ENCODE measurements around the gene IL4I1.
"Not testable (repeated sequence)": the region's sequence is repeated elsewhere in the genome, so short reads cannot be mapped to it uniquely, and the experiment has no call there.

The IL4I1 gene, protein sequence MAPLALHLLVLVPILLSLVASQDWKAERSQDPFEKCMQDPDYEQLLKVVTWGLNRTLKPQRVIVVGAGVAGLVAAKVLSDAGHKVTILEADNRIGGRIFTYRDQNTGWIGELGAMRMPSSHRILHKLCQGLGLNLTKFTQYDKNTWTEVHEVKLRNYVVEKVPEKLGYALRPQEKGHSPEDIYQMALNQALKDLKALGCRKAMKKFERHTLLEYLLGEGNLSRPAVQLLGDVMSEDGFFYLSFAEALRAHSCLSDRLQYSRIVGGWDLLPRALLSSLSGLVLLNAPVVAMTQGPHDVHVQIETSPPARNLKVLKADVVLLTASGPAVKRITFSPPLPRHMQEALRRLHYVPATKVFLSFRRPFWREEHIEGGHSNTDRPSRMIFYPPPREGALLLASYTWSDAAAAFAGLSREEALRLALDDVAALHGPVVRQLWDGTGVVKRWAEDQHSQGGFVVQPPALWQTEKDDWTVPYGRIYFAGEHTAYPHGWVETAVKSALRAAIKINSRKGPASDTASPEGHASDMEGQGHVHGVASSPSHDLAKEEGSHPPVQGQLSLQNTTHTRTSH

DNA sequence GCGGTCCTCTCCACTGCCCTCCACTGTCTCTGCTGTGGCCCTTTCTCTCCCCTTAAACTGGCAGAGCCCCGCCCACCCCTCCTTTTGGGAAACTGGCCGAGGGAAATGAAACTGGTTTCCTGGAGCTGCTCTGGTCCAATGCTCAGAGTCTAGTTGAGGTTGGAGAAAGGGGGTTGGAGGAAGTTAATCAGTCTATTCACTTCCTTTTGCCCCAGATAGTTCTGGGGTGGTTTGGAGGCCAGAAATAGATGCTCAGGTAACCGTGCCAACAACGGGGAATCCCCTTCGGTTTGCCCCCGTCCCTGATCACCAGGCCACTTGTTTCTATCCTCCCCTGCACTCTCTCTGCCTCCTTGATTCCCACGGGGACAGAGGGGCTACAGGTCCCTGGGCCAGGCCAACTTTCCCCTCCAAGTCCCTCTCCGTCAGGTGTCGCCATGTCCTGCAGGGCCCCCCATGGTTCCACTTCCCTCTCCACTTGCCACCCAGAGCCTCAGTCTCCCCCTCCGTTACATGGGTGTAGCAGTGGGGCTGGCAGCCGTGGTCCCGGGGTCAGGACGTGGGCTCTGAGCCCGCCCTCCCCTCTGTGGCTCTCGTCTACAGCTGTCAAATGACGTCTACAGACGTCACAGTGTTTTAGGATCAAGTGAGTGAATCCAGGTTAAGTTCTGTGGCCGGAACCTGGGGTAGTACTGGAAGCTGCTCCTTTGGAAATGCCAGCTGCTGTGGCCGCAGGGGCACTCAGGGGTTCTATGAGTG is at the start of gene IL4I1:
Gene IL4I1 (minus strand): TSS at position 25 of the 759 bp plus-strand sequence. CDS start 727 bp downstream, outside the sequence.
- no peak for DNase-seq (ENCODE audit: low read depth)

DNA sequence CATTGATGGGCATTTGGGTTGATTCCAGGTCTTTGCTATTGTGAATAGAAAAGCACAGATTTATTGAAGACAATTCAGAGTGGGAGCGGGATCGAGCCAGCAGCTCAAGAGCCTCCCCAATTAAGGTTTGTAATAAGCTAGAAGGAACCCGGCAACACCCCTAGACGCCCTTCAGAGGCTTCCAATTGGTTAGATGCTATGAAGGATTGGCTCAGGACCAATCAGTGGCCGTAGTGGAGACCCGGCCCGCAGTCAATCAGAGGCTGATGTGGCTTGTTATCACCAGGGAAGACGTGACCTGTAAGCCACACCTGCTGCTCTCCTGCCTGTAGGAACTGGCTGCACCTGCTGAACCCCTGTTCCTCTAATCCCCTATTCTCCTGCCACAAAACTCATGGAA is 49.7 kb upstream of the IL4I1 start:
- no peak for DNase-seq (ENCODE audit: low read depth)

DNA sequence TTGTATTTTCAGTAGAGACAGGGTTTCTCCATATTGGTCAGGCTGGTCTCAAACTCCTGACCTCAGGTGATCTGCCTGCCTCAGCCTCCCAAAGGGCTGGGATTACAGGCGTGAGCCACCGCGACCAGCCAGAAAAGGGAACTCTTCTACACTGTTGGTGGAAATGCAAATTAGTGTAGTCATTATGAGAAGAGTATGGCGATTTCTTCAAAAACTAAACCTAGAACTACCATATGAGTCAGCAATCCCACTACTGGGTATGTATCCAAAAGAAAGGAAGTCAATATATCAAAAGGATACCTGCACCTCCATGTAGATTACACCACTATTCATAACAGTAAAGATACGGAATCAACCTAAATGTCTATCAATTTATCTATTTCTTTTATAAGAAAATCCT is 47.9 kb upstream of the IL4I1 start:
- not testable (repeated sequence) for DNase-seq (ENCODE audit: low read depth)

DNA sequence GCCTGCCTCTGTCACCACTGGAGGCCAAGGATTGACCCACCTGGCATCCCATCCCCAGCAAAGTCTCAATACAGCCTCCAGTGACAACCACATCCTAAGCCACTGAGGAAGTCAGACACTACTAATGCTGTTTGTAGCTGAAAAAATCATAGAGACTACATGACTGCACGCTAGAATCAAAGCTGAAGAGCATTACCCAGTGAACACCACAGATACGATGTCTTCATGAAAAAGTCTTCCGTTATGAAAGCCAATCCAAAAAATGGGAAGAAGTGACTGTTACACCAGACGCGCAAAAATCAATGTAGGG is 43.8 kb upstream of the IL4I1 start:
- DNase-seq (ENCODE audit: low read depth), result no peak

DNA sequence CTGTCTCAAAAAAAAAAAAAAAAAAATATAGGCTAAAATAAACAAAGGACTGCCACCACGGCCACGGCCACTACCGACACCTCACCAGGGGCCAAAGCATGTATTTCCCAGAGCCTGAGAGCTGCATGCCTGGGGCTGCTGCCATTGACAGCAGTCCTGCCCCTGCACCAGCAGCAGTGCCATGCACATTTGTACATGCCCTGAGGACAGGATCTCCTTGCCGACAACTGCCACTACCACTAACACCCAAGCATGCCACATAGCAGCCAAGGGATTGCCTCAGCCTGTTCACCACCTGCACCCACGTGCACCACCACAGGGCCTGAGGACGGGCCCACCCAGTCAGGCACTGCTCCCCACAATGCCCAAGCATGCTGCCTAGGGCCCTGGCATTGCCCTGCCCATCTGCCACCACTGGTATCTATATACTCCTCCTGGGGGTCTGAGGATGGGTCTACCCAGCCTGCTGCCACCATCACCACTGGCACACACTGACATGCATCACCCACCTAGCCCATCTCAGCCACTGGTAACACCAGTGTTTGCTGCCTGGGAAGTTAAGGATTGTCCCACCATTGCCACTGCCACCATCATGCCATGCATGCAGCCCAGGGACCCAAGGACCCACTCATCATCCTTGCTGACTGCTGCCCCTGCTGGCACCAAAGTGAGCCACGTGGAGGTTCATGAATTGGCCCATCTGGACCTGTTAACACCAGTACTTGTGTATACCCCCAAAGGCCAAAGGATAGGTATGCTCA is 43.2 kb upstream of the IL4I1 start:
- no peak for DNase-seq (ENCODE audit: low read depth)

DNA sequence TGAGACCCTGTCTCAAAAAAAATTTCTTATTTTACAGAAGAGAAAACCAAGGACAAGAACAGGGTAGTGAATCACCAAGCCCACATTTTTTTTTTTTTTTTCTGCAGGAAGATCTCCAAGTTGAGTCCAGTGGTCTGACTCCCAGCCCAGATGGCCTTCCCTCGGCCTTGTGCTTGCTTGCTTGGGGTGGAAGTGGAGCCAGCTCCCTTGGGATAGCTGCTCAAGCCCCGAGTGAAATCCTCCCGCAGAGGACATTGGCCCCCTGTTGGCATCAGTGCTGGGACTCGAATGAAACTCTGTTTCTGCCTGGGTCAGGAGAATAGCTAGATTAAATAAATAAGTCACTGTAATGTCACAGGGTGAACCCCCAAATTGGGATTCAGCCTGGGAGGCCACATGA is 42.0 kb upstream of the IL4I1 start:
- DNase-seq (ENCODE audit: low read depth), result no peak

DNA sequence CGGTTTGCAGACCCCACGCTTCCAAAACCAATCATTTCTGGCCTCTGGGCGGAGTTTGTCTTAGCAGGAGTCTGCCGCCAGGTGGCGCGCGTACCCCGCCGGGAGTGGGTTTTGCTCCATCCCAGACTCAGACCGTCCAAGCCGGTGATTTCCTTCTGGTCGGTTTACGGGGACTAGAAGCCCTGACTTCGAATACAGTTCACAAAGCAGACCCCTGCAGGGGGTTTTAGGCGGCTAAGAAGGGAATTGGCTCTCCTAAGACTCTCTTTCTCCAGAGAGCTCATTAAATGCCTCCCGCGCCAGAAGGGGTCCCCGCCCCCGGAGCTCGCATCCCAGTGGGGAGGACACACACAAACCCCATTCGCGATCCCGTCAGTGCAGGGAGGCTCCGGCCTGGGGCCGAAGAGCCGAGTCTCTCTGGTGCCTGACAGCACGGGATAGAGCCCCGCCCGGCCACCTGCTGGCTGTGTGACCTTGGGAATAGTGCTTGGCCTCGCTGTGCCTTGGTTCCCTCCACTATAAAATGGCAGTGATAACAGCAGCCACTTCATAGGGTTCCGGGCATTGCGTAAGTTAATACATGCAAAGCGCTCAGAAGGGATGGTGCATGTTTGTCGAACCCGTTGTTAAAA is 41.2 kb upstream of the IL4I1 start:
- DNase-seq (ENCODE audit: low read depth), result peak; percentile 48

DNA sequence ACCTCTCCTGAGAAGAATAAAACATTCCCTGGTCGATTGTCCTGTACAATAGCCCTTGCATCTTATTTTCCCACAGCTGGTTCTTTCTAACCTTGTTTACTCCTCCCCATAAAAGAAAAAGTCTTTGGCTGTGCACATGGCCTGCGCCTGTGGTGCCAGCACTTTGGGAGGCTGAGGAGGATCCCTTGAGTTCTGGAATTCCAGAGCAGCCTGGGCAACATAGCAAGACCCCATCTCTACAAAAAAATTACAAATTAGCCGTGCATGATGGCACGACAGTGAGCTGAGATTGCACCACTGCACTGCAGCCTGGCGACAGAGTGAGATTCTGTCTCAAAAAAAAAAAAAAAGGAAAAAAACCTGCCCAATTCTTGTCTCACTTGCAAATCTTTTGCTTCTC is 39.9 kb upstream of the IL4I1 start:
- no peak for DNase-seq (ENCODE audit: low read depth)

DNA sequence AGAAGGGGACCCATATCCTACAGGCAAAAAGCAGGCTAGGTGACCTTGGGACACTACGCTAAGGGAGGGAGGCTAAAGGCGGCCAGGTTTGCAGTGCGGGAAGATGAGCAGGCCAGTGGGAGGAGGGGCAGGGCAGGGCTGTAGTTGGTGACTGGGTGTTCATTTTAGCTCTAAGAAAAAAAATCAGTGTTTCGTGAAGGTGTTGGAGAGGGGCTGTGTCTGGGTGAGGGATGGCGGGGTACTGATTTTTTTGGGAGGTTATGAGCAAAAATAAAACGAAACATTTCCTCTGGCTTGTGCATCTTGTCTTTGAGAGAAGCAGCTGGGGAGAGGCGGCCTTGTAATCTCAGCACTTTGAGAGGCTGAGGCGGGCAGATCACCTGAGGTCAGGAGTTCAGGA is 37.0 kb upstream of the IL4I1 start:
- no peak for DNase-seq (ENCODE audit: low read depth)

DNA sequence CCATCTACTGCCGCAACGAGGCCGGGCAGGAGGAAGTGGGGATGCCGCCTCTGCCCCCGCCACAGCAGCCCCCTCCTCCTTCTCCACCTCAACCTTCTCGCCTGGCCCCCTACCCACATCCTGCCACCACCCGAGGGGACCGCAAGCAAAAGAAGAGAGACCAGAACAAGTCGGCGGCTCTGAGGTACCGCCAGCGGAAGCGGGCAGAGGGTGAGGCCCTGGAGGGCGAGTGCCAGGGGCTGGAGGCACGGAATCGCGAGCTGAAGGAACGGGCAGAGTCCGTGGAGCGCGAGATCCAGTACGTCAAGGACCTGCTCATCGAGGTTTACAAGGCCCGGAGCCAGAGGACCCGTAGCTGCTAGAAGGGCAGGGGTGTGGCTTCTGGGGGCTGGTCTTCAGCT is 36.0 kb upstream of the IL4I1 start:
- no peak for DNase-seq (ENCODE audit: low read depth)

DNA sequence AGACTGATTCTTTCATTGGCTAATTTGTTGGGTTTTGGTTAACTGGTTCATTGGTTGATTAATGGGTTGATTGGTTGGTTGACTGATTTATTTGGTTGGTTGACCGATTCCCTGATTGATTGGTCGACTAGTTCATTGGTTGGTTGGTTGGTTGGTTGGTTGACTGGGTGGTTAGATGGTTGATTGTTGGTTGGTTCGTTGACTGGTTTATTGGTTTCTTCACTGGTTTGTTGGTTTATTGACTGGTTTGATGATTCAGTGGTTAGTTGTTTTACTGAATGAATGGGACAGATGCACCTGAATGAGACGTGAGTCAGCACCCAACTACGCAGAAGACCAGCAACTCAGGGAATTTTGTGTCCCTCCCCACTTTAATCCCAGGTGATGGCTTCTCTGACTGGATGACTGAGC is 35.4 kb upstream of the IL4I1 start:
- no peak for DNase-seq (ENCODE audit: low read depth)

DNA sequence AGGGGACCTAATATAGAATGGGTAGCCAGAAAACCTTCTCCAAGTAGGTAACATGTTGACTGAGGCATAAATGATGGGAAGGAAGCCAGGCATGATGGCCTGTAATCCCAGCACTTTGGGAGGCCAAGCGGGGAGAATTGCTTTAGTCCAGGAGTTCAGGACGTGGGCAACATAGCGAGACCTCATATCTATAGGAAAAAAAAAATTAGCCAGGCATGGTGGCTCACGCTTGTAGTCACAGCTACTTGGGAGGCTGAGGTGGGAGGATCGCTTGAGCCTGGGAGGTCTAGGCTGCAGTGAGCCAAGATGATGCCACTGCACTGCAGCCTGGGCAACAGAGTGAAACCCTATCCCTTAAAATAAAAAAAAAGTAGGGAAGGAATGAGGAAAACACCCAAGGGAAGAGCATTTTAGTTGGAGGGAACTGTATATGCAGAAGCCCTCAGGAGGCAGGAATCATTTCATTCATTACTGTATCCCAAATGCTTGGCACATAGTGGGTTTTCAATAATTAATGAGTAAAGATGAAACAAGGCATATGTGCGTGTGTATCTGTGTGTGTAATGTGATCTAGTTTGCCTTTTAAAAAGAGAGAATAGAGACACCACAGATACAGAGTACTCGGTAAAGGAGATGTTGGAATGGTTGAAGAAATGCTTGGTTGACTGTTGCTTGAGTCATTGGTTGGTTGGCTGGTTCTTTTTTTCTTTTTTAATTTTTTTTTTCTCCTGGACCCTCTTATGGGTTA is 34.8 kb upstream of the IL4I1 start:
- no peak for DNase-seq (ENCODE audit: low read depth)

DNA sequence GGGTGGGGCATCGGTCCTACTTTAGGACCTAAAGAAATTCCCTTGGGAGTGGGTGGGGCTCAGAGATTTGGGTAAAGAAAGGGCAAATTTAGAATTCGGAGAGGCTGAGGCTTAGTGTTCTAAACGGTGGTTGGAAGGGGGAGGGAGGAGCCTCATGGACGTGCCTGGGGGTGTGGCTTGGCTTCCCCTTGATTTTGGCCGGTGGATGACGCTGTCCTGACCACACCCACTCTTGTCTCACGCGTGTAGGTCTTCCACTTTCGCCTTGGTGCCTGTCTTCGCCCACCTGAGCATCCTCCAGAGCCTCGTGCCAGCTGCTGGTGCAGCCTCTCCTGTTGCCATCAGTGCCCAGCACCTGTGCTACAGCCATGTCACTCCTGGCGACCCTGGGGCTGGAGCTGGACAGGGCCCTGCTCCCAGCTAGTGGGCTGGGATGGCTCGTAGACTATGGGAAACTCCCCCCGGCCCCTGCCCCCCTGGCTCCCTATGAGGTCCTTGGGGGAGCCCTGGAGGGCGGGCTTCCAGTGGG is 33.9 kb upstream of the IL4I1 start:
- DNase-seq (ENCODE audit: low read depth), result no peak

DNA sequence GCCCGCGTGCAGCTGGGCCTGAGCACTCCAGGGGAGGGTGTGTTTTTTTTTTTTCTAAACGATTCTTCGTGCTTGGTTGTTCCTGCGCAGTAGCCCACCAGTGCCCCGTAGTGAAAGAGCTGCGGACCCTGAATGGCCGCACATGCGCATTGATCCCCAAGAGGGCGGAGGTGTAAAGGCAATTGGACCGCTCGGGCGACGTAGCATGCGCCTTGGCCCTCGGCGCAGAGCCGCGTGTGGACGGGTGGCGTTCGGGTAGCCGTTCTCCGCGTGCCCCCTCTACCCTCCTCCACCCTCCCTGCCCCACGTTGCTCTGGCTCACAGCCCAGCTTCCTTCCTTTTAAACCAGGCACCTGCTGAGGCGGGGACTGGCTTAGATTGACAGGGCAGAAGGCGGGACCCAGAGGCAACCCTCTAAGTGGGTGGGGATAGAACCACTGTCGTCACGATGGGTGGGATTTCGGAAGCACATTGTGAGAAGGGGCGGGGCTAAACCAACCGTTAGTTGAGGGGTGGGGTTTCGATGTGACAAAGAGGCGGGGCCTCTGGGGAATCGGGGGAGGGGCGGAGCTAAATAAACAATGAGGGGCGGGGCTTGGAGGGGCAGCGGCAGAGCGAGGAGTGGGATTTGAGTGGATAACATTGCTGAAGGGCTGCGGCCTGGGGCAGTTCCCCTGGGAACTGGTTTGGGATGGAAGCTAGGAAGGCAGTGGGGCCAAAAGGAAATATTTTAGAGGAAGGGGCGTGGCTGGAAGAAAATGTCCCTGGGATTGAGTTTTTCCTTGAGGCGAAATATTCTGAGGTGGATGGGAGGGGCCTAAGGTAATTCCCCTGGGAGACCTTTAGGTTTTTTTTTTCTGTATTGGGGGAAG is 33.2 kb upstream of the IL4I1 start:
- peak; percentile 95 for DNase-seq (ENCODE audit: low read depth)

DNA sequence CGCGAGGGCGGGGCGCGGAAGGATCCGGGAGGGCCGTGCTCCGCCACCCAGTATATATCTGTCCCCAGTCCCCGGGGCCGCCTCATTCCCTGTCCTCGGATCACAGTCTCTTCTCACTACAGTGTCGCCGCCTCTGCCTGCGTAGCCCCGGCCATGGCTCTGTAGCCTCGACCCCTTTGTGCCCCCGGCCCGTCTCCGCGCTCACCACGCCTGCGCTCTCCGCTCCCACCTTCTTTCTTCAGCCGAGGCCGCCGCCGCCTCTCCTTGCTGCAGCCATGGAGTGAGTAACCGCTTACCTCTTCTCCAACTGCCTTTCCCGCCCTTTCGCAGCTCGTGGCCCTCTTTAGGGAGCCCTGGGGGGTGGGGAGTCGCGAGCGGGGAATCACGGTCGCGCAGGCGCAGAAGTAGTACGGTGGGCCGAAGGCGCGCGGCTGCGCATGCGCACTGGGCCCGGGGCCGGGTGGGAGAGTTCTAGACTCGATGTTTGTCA is 32.5 kb upstream of the IL4I1 start, which contains the start of the genes ATF5 and NUP62:
Gene ATF5 (plus strand): TSS at position 85 of the 490 bp plus-strand sequence. CDS start 1,646 bp downstream, outside the sequence.
Gene NUP62 (minus strand): TSS at position 384 of the 490 bp plus-strand sequence. CDS start 19,697 bp downstream, outside the sequence.
- DNase-seq (ENCODE audit: low read depth), result peak; percentile 57

DNA sequence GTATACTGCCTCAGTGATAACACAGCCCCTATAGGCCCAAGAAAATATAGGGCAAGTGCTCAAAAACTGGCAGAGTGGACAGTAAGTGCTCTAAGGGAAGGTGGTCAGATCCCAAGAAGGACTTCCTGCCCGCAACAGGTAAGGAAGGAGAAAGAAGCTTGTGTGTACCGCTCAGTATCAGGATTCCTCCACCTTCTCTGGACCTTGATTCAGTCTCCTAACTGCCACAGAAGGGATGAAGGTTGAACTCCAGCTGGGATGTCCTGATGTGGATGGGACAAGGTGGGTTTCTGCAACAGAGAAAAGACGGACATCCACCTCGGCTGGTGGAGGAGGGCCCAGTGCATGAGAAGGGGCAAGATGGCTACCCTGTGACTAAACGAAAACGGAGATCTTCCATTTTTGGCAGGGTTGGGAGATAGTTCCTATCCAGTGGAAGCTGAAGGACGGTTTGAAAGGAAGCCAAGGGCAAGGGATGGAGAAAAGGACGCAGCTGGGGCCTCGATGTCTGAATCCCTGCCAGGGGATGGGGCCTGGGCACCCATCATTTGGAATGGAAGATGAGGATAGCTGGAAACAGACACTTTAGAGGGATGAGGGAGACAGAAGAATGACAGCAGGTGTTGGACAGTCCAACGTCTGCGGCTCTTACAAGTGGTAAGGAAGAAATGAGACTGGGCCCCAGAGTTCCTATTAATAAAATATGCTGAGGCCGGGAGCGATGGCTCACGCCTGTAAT is 31.0 kb upstream of the IL4I1 start:
- DNase-seq (ENCODE audit: low read depth), result no peak

DNA sequence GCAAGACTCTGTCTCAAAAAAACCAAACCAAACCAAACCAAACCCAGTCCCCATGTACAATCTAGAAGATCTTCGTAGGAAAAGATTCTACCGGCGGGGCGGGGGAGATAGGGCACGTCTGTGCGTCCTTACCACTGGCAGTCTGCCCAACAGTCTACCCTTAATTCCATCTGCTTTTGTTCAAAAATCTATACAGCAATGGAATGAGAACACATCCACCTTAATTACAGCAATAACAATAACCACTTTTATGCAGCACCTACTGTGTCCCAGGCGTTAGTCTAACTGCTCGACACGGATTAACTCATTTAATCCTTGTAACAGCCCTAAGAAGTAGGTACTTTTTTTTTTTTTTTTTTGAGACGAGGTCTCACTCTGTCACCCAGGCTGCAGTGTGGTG is 29.8 kb upstream of the IL4I1 start:
- no peak for DNase-seq (ENCODE audit: low read depth)

DNA sequence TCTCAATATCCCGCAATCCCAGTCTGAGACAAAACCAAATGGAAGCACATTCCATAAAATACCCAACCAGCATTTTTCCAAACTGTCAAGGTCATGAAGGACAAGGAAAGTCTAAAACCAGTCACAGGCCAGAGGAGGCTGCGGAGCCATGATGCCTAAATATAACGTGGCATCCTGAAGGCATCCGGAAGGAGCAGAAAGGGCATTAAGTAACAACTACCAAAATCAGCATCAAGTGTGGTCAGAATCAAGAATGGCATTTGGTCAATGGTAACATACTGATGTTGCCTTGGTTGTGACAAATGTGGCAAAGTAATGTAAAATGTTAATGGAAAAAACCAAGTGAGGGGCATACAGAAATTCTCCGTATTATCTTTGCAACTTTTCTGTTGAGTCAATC is 28.8 kb upstream of the IL4I1 start:
- no peak for DNase-seq (ENCODE audit: low read depth)

DNA sequence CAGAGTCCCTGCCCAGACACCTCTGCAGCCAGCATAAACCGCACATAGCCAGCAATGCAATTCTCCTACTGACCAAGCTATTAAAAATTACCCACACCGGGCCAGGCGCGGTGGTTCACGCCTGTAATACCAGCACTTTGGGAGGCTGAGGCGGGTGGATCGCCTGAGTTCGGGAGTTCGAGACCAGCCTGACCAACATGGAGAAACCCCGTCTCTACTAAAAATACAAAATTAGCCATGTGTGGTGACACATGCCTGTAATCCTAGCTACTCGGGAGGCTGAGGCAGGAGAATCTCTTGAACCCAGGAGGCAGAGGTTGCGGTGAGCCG is 28.2 kb upstream of the IL4I1 start:
- not testable (repeated sequence) for DNase-seq (ENCODE audit: low read depth)
